GM23338 (cell line): Measurements from ENCODE around the gene RNF141. TPM values are rescaled to one million over a fixed set of nuclear protein-coding genes. Genes with fewer than 3 reads are reported as not detected.

Source experiments
- ATAC-seq: fragments of 200-7000 bp; cut with Tn5 transposase; 3 replicates; pipeline ENCODE4 v1.9.1; 2020
- DNase-seq: peaks from one replicate; pipeline ENCODE4 v3.0.0-alpha.2; 2015; ENCODE audit warnings: low spot score
- H2AFZ ChIP-seq: fragments of 200-600 bp; sonication (generic); 2 replicates; pipeline ENCODE4 v1.8.0; 2016; ENCODE audit warnings: antibody characterized with exemption, mild to moderate bottlenecking, moderate library complexity
- H3F3A ChIP-seq: fragments of 200-600 bp; sonication (generic); replicated peaks from 2 replicates; pipeline ENCODE4 v1.8.0; 2017; ENCODE audit warnings: antibody characterized with exemption, mixed run types, low read depth
- H3K27ac ChIP-seq: fragments of 200-600 bp; sonication (generic); 2 replicates; pipeline ENCODE4 v1.6.1; 2016; ENCODE audit warnings: low read depth
- H3K27me3 ChIP-seq: fragments of 200-600 bp; sonication (generic); 2 replicates; pipeline ENCODE4 v1.8.0; 2016; ENCODE audit warnings: mild to moderate bottlenecking, mixed run types, moderate library complexity; ENCODE audit not compliant: insufficient read depth
- H3K36me3 ChIP-seq: fragments of 200-600 bp; sonication (generic); 2 replicates; pipeline ENCODE4 v1.8.0; 2016; ENCODE audit warnings: mild to moderate bottlenecking; ENCODE audit not compliant: insufficient read depth
- H3K4me1 ChIP-seq: fragments of 200-600 bp; sonication (generic); 2 replicates; pipeline ENCODE4 v1.8.0; 2016; ENCODE audit warnings: mild to moderate bottlenecking, moderate library complexity; ENCODE audit not compliant: insufficient read depth
- H3K4me2 ChIP-seq: fragments of 200-600 bp; sonication (generic); 2 replicates; pipeline ENCODE4 v1.7.1; 2017; ENCODE audit warnings: mixed run types
- H3K4me3 ChIP-seq: fragments of 200-600 bp; sonication (generic); 2 replicates; pipeline ENCODE4 v1.6.1; 2016; ENCODE audit warnings: mixed run types
- H3K79me2 ChIP-seq: fragments of 200-600 bp; sonication (generic); replicated peaks from 2 replicates; pipeline ENCODE4 v1.8.0; 2017; ENCODE audit warnings: mild to moderate bottlenecking; ENCODE audit not compliant: insufficient read depth
- H3K9me2 ChIP-seq: fragments of 200-600 bp; sonication (generic); 2 replicates; pipeline ENCODE4 v1.8.0; 2017; ENCODE audit not compliant: insufficient read depth
- H4K20me1 ChIP-seq: fragments of 200-600 bp; sonication (generic); replicated peaks from 2 replicates; pipeline ENCODE4 v1.8.0; 2017; ENCODE audit warnings: mild to moderate bottlenecking; ENCODE audit not compliant: insufficient read depth
- H3K27ac Mint-ChIP-seq: 2 replicates; pipeline ENCODE4 v1.8.0; 2020; ENCODE audit warnings: inconsistent platforms, mild to moderate bottlenecking, moderate library complexity, mixed read lengths
- H3K27me3 Mint-ChIP-seq: 3 replicates; pipeline ENCODE4 v1.8.0; 2022; ENCODE audit warnings: low read depth, mild to moderate bottlenecking, moderate library complexity, mixed read lengths, inconsistent platforms; ENCODE audit not compliant: insufficient read depth, poor library complexity
- H3K36me3 Mint-ChIP-seq: 3 replicates; pipeline ENCODE4 v1.8.0; 2021; ENCODE audit warnings: low read depth, mild to moderate bottlenecking, inconsistent platforms, moderate library complexity, mixed read lengths
- H3K4me1 Mint-ChIP-seq: 3 replicates; pipeline ENCODE4 v1.8.0; 2020; ENCODE audit warnings: mild to moderate bottlenecking, inconsistent platforms, mixed read lengths
- H3K4me3 Mint-ChIP-seq: 3 replicates; pipeline ENCODE4 v1.8.0; 2021; ENCODE audit warnings: moderate library complexity, mild to moderate bottlenecking, inconsistent platforms, mixed read lengths
- H3K9me3 Mint-ChIP-seq: 3 replicates; pipeline ENCODE4 v1.8.0; 2020; ENCODE audit warnings: moderate library complexity, mild to moderate bottlenecking, inconsistent platforms, mixed read lengths
- CREB1 ChIP-seq: fragments of 250-450 bp; sonication (Bioruptor Pico); IDR thresholded peaks from 2 replicates; pipeline ENCODE4 v1.5.0; 2020; ENCODE audit warnings: low read depth, mild to moderate bottlenecking, moderate library complexity
- ETS1 ChIP-seq: IDR thresholded peaks from 2 replicates; pipeline ENCODE4 v1.6.1; 2016; ENCODE audit warnings: antibody characterized with exemption
- EZH2 ChIP-seq: fragments of 200-600 bp; sonication (generic); IDR thresholded peaks from one replicate; pipeline ENCODE4 v1.8.0; 2017; ENCODE audit warnings: antibody characterized with exemption, mild to moderate bottlenecking, low read depth; ENCODE audit not compliant: unreplicated experiment
- EZH2phosphoT487 ChIP-seq: fragments of 200-600 bp; sonication (generic); IDR thresholded peaks from one replicate; pipeline ENCODE4 v1.8.1; 2018; ENCODE audit warnings: antibody characterized with exemption; ENCODE audit not compliant: unreplicated experiment
- NANOG ChIP-seq: IDR thresholded peaks from 2 replicates; pipeline ENCODE4 v1.6.1; 2016; ENCODE audit warnings: antibody characterized with exemption, borderline replicate concordance
- REST ChIP-seq: IDR thresholded peaks from one replicate; pipeline ENCODE4 v1.6.1; 2018; ENCODE audit warnings: antibody characterized with exemption; ENCODE audit not compliant: unreplicated experiment
- ZNF462 ChIP-seq: fragments of 250-450 bp; sonication (Bioruptor Pico); IDR thresholded peaks from 2 replicates; pipeline ENCODE4 v1.5.0; 2020; ENCODE audit warnings: mild to moderate bottlenecking, moderate library complexity
- polyA plus RNA-seq: library from polyadenylated mRNA; unstranded; fragments of >200 nt; fragmentation: Nextera tagmentation; extraction: Ambion mirVana; gene quantifications from 2 replicates; pipeline ENCODE4 v1.2.1, GENCODE V29; 2016
- total RNA-seq: library from RNA; depleted of rRNA; stranded (reverse); fragments of >200 nt; shearing (Covaris generic); gene quantifications from 2 replicates; pipeline ENCODE4 v1.2.3, GENCODE V29; 2014
- TF ChIP-seq, protein P1 (sequence below), 2 experiments: fragments of 200-600 bp in 1 of 2; sonication (generic) in 1 of 2; conservative IDR thresholded peaks; 2 replicates each; pipeline versions ENCODE4 v1.5.1 to v1.6.1; 2016 to 2017; ENCODE audit warnings: antibody characterized with exemption in 2 of 2, low read depth in 2 of 2, mild to moderate bottlenecking in 2 of 2, moderate library complexity in 1 of 2

RNF141 gene
- total and polyA plus RNA-seq, 2 experiments from 2014 or later, result 11.4 to 26.9 TPM

- Histone ChIP-seq H3K4me2 (no peak overlapping the region), H3F3A (no peaks in the 10 kb centered on the region), H3K79me2 (no peaks in the 10 kb centered on the region), H4K20me1 (no peaks in the 10 kb centered on the region), H3K36me3 (no peaks in the 10 kb centered on the region), H3K4me1 (no peaks in the 10 kb centered on the region), H3K27me3 (no peaks in the 10 kb centered on the region), H3K27ac (no peak overlapping the region), H3K9me2 (no peaks in the 10 kb centered on the region), H3K4me3 (no peak overlapping the region), H2AFZ (no peak overlapping the region)
- Mint-ChIP-seq H3K4me1 (peaks cover 14% of the 10 kb centered on the region; the same call in 2 of the 3 replicates), H3K9me3 (no peaks in the 10 kb centered on the region), H3K4me3 (no peak overlapping the region), H3K36me3 (no peaks in the 10 kb centered on the region), H3K27me3 (peaks cover 2% of the 10 kb centered on the region), H3K27ac (no peak overlapping the region)
- TF ChIP-seq ZNF462 (CRISPR knock-in tag) (no peak), ETS1 (no peak), EZH2phosphoT487 (no peak), CREB1 (no peak), NANOG (no peak), REST (no peak), EZH2 (no peak)
- TF ChIP-seq, protein P1, sequence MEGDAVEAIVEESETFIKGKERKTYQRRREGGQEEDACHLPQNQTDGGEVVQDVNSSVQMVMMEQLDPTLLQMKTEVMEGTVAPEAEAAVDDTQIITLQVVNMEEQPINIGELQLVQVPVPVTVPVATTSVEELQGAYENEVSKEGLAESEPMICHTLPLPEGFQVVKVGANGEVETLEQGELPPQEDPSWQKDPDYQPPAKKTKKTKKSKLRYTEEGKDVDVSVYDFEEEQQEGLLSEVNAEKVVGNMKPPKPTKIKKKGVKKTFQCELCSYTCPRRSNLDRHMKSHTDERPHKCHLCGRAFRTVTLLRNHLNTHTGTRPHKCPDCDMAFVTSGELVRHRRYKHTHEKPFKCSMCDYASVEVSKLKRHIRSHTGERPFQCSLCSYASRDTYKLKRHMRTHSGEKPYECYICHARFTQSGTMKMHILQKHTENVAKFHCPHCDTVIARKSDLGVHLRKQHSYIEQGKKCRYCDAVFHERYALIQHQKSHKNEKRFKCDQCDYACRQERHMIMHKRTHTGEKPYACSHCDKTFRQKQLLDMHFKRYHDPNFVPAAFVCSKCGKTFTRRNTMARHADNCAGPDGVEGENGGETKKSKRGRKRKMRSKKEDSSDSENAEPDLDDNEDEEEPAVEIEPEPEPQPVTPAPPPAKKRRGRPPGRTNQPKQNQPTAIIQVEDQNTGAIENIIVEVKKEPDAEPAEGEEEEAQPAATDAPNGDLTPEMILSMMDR (conservative IDR thresholded peaks at IDR 0.05; ENCODE audit: low read depth in 2 of 2), result no peak
- no peak for DNase-seq
- ATAC-seq, result no peak
Observed at GRCh38 chr11:10476927-10477689, 63.9 kb downstream of the RNF141 start.
